NCI-H2171 treated with DMSO at 0.1 percent for 48 hours (cell line): ENCODE measurements around the gene ABCA5.
"Not testable (repeated sequence)": the region's sequence is repeated elsewhere in the genome, so short reads cannot be mapped to it uniquely, and the experiment has no call there.

Experiments used
- DNase-seq: peaks from one replicate; lab custom pipeline; 2025; lab: John Stamatoyannopoulos, UW

ABCA5 gene

GRCh38 chr17:69325518-69326376 lies 1.2 kb downstream of the ABCA5 start:
- DNase-seq: peak; percentile 62

DNA sequence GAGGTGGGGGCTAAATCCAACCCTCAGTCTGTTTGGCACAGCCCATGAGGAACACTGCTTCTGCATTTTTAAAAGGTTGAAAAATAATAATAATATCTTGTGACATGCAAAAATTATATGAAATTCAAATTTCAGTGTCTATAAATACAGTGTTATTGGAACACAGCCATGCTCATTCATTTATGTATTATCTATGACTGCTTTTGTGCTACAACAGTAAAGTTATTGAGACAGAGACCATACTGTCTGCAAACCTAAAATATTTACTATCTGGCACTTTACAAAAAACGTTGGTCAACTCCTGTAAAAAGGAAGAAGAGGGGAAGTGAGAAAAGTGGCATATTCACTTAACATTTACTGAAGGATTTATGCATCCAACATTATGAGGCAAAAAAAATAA lies 3.1 kb downstream of the ABCA5 start:
- no peak for DNase-seq

- no peak for DNase-seq
Observed at GRCh38 chr17:69320908-69321238, 6.1 kb downstream of the ABCA5 start.

DNA sequence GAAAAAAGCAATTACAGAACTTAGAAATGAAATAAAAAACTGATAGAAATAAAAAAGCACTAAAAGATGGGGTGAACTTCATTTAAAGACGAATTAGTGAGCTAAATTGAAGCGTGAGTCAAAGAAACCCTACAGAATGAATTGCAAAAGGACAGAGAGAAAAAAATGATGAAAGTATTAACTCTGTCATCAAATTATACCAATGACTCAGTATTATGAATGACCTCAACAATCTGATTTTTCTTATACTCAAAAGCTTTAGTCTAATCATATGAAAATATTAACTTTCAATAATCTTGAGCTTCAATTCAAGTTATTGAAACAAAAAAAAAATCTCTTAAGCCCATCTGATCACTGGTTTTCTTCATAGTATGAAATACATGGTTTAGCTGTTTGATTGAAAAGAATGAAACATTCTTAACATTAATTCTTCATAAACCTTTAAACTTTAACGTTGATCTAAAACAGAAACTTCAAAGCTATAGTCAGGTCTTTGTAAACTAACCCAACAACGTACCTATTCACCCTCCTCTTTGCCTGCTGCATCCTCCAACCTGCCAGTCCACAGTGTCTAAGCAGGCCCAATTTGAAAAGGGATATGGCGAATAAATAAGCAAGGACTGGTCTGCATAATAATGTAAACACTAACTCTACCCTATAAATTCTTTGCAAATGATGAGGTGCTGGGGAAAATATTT lies 6.6 kb downstream of the ABCA5 start:
- DNase-seq: no peak

- DNase-seq: peak; percentile 46
Observed at GRCh38 chr17:69317625-69318024, 9.3 kb downstream of the ABCA5 start.

GRCh38 chr17:69314246-69315065 lies 12.5 kb downstream of the ABCA5 start:
- DNase-seq: peak; percentile 89

DNA sequence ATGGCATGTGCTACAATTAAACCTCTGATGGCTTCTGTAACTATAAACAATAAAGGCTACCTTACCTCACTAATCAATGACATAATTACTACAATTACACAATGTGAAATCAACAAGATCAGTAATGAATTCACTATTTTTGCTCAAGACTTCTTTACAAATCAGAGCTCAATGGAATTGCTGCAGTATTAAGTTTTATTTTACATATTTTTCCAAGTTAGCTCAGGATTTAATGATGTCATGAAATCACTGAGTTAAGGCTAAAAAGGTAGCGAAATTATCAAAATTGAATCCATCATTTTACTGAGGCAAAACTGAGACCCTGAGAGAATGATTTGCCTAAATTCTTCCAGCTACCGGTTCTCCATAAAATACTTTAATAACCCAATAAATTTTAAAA lies 21.8 kb downstream of the ABCA5 start:
- no peak for DNase-seq

DNA sequence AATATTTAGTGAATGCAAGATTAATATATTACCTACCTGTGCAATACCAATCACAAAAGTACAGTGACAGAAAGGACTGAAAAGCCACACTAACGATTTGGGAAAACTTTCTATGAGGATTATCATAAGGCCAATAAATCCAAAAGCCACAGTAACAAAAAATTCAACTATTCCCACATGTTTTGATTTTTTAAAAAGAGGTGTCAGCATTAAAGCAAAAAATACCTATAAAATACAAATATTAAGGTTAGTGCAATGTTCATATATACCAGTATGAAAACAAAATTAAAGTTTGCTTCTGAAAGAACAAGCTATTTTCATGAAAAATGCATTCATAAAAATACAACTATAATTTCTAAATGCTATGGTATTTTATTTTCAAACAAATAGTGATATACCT lies 24.3 kb downstream of the ABCA5 start:
- DNase-seq: no peak

DNA sequence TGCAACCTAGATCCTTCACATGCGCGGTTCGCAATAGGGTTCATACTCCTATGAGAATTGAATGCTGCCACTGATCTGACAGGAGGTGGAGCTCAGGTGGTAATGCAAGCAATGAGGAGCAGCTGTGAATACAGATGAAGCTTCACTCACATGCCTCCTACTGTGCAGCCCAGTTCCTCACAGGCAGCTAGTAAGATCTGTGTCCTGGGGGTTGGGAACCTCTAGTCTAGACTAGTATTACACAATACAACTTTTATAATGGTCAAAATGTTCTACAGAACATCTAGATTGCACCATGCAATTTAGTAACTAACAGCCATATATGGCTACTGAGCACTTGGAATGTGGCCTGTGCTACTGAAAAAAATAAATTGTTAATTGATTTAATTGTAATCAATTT lies 26.7 kb downstream of the ABCA5 start:
- DNase-seq: no peak

GRCh38 chr17:69298120-69298722 lies 28.7 kb downstream of the ABCA5 start:
- DNase-seq: peak; percentile 40

DNA sequence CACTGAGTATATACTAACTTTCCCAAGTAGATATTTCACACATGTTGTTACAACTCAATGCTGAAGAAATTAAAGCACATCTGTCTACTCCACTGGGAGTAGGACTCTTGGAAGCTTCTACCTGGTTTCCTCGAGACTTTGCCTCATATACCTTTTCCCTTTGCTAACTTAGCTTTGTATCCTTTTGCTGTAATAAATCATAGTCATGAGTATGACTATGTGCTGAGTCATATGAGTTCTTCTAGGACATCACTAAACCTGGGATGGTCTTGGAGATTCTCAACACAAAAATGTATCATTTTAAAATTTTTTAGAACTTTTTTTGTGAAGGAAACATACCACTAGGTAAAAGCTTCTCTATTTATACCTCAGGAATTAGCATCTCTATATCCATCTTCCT lies 39.8 kb downstream of the ABCA5 start:
- no peak for DNase-seq

DNA sequence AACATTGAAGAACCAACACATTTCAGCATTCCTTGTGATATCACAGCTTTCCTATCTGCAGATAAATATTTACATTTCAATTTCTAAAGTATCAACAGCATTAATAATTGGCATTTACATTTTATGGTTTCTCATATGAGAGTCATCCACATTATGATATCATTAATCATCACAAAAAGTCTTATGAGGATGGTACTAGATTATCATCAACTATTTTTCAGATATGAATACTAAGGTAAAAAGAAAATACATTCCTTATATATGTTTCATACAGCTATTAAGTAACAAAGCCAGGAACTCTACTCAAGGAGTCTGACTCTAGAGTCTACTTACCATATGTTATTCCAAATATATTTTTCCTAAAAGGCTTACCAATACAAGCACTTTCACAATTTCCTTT lies 40.7 kb downstream of the ABCA5 start:
- no peak for DNase-seq

DNA sequence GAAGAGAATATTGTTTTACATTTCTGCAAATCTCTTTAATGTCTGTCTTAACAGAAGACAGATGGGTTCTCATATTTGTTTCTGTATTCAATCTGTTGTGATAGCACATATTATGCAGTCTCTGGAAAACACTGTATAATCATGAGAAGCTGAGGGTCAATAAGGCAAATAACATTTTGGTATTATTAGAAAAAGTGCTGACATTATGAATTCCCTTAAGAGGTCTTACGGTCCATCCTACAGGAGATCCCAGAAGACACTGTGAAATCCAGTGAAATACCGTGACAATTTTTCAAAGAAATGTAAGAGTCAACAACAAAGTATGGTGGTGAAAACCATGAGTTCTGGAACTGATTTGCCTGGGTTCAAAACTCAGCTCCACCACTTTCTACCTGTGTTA lies 42.3 kb downstream of the ABCA5 start:
- no peak for DNase-seq

DNA sequence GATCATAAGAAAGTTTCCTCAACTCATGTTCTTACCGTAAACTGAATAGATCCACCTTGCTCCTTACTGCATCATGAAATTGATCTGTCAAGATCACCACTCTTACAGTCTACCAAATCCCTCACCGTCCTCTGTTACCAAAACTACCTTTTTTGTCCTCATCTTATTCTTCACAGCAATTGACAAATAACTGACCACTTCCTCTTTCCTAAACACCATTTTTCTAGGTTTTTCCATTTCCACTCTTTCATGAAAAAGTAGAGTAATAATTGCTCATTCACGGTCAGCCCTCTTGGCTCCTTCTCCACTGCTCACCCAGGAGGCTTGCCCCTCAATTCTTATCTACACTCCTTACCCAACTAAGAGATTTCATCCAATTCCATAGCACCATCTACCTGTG lies 44.9 kb downstream of the ABCA5 start:
- no peak for DNase-seq

- not testable (repeated sequence) for DNase-seq
Observed at GRCh38 chr17:69276279-69276678, 50.7 kb downstream of the ABCA5 start.

DNA sequence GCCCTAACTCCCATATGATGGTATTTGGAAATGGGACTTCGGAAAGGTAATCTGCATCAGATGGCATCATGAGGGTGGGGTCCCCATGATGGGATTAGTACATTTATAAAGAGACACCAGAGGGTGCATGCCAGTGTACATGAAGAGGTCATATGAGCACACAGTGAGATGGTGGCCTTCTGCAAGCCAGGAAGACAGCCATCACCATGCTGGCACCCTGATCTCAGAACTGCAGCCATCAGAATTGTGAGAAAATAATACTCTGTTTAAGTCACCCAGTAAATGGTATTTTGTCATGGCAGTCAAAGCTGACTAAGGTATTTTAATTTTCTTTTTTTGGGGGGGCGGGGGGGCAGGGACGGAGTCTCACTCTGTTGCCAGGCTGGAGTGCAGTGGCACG lies 51.2 kb downstream of the ABCA5 start:
- DNase-seq: no peak

- no peak for DNase-seq
Observed at GRCh38 chr17:69271023-69271422, 55.9 kb downstream of the ABCA5 start.

DNA sequence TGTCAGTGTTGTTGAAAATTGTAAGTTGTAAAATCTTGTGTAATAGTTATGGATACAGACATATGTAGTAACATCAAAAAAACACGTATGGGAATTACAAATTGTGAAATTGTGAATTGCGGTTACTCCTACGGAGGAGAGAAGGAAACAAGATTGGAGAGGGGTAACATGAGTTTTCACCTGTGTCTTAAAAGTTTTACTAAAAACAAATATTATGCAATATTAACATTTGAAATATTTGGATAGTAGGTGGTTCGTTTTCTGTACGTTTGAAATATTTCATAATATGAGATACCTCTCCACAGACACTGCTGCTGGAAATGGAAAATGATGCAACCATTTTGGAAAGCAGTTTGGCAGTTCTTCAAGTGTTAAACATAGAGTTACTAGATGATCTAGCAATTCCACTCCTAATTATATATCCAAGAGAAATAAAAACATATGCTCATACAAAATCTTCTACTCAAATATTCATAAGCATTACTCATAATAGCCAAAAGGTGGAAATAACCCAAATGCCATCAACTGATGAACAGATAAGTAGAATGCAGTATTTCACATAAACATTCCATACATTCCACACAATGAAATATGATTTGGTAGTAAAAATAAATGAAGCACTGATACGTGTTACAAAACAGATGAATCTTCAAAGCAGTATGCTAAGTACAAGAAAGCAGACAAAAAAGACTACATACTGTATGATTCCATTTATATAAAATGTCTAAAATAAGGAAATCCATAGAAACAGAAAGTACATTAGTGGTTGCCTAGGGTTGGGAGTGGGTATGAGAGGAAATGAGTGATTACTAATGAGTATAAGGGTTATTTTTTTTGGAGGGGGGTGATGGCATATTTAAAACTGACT lies 57.6 kb downstream of the ABCA5 start:
- DNase-seq: no peak

DNA sequence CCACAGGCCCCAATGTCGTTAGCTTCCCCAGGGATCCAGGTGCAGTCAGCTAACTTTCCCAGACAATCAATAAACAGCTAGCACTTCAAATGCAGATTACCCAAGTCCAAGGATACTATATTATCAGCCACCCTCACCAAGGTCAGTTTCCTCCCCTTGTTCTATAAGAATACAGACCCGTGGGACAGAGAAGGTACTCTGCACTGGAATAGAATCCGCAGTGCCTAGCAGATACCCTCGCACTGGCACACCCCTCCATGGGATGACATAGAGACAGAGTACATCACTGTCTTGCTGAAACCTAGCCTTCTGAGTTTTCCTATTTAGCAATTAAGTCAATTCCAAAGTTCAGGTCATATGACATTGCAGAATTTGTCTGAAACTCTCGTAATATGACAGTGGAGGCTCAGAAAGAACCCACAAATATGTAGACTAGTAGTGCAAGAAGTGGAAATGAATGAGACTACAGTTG lies 58.4 kb downstream of the ABCA5 start:
- DNase-seq: no peak

GRCh38 chr17:69267219-69267618 lies 59.7 kb downstream of the ABCA5 start:
- DNase-seq: no peak

DNA sequence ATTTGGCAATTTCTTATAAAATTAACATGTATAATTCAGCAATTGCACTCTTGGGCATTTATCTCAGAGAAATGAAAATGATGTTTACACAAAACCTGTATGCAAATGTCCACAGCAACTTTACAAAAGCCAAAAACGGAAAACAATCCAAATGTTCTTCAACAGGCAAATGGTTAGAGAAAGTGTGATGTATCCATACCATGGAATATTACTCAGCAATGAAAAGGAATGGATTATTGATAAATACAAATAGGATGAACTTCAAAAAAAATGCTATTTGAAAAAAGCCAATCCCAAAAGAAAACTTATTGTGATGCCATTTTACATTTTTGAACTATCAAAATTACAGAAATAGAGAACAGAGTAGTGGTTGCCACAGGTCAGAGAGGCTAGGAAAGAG lies 61.1 kb downstream of the ABCA5 start:
- no peak for DNase-seq
